Measurements from ENCODE around the gene HEXD.

DNA sequence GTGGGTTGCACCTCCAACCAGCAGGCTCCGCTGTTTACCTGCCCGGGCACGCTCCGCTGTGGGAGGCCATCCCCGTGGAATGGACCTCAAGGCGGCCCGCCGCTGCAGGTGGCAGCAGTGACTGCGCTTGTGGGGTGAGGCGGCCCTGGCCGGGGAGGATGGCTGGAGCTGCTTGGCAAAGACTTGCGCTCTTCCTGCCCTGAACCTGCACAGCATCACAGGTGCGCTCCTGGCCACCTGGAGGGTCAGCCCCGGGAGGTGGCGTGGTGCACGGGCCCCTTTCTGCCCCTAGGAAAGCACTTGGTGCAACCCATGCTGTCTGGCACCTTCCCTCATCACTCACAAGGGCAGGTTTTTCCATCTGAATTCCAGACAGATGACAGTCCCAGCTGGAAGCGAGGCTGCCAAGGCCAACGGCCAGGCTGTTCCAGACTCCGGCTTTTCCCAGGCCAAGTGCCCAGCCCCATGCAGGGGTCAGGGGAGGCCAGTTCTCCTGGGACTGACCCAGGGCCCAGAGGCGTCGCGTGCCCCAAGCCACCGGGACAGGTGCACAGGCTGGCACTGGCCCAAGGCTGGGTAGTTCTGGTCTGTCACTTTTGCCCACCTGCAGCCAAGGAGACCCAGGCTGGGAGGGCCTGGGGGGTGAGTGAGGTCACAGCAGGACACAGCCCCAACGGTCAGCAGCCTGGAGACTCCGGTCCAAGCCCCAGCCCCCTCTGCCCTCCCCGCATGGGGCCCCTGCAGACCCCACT, 33.2 kb upstream of the HEXD start:
- no peak for TF ChIP-seq YY1 (IDR thresholded peaks at IDR 0.05; ENCODE audit: insufficient read depth, insufficient read length)
- TF ChIP-seq ZNF274 (IDR thresholded peaks at IDR 0.05; ENCODE audit: low read depth, low read length), result no peak

All from NT2/D1 (cell line).